ENCODE data around the gene CDC42BPA. TPM values are rescaled to one million over a fixed set of nuclear protein-coding genes. Genes with fewer than 3 reads are reported as not detected.
"Not testable (repeated sequence)": the region's sequence is repeated elsewhere in the genome, so short reads cannot be mapped to it uniquely, and the experiment has no call there.

The CDC42BPA gene
- total RNA-seq, 2 experiments from 2014 or later = 2.7 to 3.0 TPM

- Mint-ChIP-seq H3K4me3 (no peak overlapping the region), H3K36me3 (no peaks in the 10 kb centered on the region), H3K27ac (no peak overlapping the region), H3K27me3 (peaks cover 11% of the 10 kb centered on the region), H3K9me3 (no peaks in the 10 kb centered on the region), H3K4me1 (no peaks in the 10 kb centered on the region)
- DNase-seq = no peak
Observed at GRCh38 chr1:227175611-227176010, 142.7 kb downstream of the CDC42BPA start.

- H3K4me1 Mint-ChIP-seq = no peaks in the 10 kb centered on the region
- DNase-seq = no peak
- H3K27ac Mint-ChIP-seq = no peak overlapping the region
- no peaks in the 10 kb centered on the region for H3K36me3 Mint-ChIP-seq
- peaks cover 11% of the 10 kb centered on the region for H3K27me3 Mint-ChIP-seq
- H3K4me3 Mint-ChIP-seq = no peak overlapping the region
- no peaks in the 10 kb centered on the region for H3K9me3 Mint-ChIP-seq
Observed at GRCh38 chr1:227174164-227174563, 144.1 kb downstream of the CDC42BPA start.

DNA sequence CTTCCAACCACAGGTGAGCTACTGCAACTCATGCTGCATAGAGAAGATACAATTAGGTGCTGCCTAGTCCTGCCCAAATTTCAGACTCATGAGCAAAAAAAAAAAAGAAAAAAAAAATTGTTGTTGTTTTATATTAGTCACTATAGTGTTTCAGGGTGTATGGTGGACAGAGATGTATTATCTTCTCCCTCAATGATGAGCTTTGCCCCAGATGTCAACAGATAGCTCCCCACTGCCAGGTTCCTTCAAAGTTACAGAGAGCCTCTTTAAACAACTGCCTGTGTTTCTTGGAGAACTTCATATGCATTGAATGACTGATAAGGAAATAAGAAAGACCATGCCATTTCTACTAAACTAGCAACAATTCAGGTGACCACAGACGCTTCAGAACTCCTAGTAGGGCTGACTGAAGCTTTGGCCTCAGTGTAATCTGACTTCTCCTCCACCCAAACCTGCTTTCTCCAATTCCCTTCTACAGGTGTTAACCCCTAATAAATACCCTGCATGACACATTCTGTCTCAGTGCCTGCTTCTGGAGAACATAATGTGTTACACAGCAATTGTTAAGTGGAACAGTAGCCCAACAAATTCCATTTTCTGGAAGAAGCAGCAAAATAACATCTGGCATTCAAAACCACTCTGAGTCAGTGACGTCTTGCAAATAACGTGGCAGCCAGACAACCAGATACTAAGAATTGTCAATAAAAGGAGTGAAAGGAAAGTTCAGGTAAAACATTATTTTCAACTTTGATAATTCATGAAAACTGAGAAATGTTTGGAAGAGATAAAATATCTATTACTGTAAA, 147.7 kb downstream of the CDC42BPA start:
- peaks cover 7% of the 10 kb centered on the region for H3K27me3 Mint-ChIP-seq
- no peak overlapping the region for H3K4me3 Mint-ChIP-seq
- no peak overlapping the region for H3K27ac Mint-ChIP-seq
- no peaks in the 10 kb centered on the region for H3K9me3 Mint-ChIP-seq
- peaks cover 4% of the 10 kb centered on the region for H3K4me1 Mint-ChIP-seq
- DNase-seq = no peak
- H3K36me3 Mint-ChIP-seq = no peaks in the 10 kb centered on the region

DNA sequence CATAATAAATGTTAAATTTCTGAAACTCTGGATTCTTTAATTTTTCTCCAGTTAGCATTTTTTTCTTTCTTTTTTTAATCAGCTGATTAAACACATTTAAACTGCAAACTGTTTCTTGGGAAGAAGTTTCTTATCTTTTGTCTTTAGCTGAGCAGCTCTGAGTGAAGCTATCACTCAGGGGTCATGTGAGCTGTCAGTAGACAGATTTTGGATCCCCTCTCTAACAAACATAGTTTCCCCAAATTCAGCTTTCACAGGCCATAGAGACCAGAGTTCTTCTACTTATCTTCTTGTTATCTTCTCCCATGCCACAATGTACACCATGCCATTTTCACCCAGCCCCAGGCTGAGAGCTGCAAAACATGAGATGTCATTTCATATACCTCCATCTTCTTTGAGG, 148.9 kb downstream of the CDC42BPA start:
- Mint-ChIP-seq H3K9me3 (no peaks in the 10 kb centered on the region), H3K36me3 (no peaks in the 10 kb centered on the region), H3K27me3 (peaks cover 7% of the 10 kb centered on the region), H3K4me1 (peaks cover 4% of the 10 kb centered on the region), H3K27ac (no peak overlapping the region), H3K4me3 (no peak overlapping the region)
- no peak for DNase-seq

GRCh38 chr1:227167276-227168101, 150.8 kb downstream of the CDC42BPA start:
- Mint-ChIP-seq H3K36me3 (no peaks in the 10 kb centered on the region), H3K4me1 (peaks cover 4% of the 10 kb centered on the region), H3K27ac (no peak overlapping the region), H3K9me3 (no peaks in the 10 kb centered on the region), H3K4me3 (no peak overlapping the region), H3K27me3 (peaks cover 12% of the 10 kb centered on the region)
- DNase-seq = no peak

GRCh38 chr1:227166559-227166958, 151.7 kb downstream of the CDC42BPA start:
- Mint-ChIP-seq H3K4me3 (no peak overlapping the region), H3K9me3 (no peaks in the 10 kb centered on the region), H3K27ac (no peak overlapping the region), H3K36me3 (no peaks in the 10 kb centered on the region), H3K27me3 (peaks cover 5% of the 10 kb centered on the region), H3K4me1 (peaks cover 4% of the 10 kb centered on the region)
- DNase-seq = no peak

DNA sequence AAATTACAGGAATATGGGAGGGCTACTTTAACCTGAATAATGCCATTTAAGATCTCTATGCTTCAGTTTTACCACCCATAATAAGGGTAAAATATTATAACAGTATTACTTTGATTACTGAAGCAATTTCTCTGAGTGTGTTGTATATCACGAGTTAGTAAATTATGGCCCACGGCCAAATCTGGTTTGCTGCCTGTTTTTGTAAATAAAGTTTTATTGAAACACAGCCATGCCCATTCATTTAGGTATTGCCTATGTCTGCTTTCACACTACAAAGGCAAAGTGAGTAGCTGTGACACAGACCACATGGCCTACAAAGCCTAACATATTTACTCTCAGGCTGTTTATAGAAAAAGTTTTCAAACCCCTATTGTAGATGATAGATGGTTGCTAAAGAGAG, 156.8 kb downstream of the CDC42BPA start:
- Mint-ChIP-seq H3K36me3 (no peaks in the 10 kb centered on the region), H3K27me3 (peaks cover 8% of the 10 kb centered on the region), H3K9me3 (no peaks in the 10 kb centered on the region), H3K4me3 (no peak overlapping the region), H3K27ac (no peak overlapping the region), H3K4me1 (no peaks in the 10 kb centered on the region)
- no peak for DNase-seq

- Mint-ChIP-seq H3K9me3 (no peaks in the 10 kb centered on the region), H3K27me3 (peaks cover 3% of the 10 kb centered on the region), H3K4me3 (no peak overlapping the region), H3K4me1 (no peaks in the 10 kb centered on the region), H3K36me3 (no peaks in the 10 kb centered on the region), H3K27ac (no peak overlapping the region)
- DNase-seq = no peak
Observed at GRCh38 chr1:227156520-227156919, 161.8 kb downstream of the CDC42BPA start.

DNA sequence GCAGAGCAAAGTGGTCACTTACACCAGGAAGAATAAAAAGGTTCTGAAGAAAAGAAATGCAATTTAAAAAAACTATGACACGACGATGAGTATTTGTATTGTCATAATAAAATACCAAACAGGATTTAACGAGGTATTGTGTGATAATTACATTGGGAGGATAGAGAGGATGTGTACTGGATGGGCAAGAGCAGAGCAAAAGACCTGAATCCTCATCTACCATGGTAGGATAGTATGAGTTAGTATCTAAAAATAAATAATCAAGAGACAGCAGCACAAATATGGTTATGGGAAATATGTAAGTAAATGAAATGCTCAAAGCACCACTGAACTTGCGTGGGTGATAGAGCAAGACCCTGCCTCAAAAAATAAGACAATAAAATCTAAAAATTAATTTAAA, 162.6 kb downstream of the CDC42BPA start:
- no peaks in the 10 kb centered on the region for H3K4me1 Mint-ChIP-seq
- no peak overlapping the region for H3K27ac Mint-ChIP-seq
- H3K4me3 Mint-ChIP-seq = no peak overlapping the region
- no peaks in the 10 kb centered on the region for H3K36me3 Mint-ChIP-seq
- no peaks in the 10 kb centered on the region for H3K9me3 Mint-ChIP-seq
- no peak for DNase-seq
- H3K27me3 Mint-ChIP-seq = peaks cover 3% of the 10 kb centered on the region

- no peak overlapping the region for H3K27ac Mint-ChIP-seq
- no peak for DNase-seq
- H3K36me3 Mint-ChIP-seq = no peaks in the 10 kb centered on the region
- no peak overlapping the region for H3K4me3 Mint-ChIP-seq
- H3K4me1 Mint-ChIP-seq = no peaks in the 10 kb centered on the region
- H3K27me3 Mint-ChIP-seq = peaks cover 3% of the 10 kb centered on the region
- no peaks in the 10 kb centered on the region for H3K9me3 Mint-ChIP-seq
Observed at GRCh38 chr1:227155004-227155403, 163.3 kb downstream of the CDC42BPA start.

DNA sequence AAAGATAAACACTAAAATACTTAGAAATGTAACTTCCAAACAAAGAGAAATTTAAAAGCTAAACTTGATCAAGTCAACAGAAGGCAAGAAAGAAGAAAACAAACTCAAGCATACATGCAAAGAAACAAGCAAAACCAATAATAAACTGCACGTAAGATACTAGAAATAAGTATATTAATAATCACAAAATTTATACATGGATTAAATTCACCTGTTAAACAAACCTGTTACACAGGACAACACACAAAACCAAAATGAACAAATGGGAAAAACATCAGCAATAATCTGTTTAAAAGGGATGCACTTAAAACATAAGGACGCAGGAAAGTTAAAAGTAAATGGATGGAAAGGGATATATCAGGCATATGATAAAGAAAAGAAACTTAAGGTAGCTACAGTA, 165.8 kb downstream of the CDC42BPA start:
- no peaks in the 10 kb centered on the region for H3K36me3 Mint-ChIP-seq

GRCh38 chr1:227140376-227140775, 177.9 kb downstream of the CDC42BPA start:
- no peak for DNase-seq
- Mint-ChIP-seq H3K27me3 (no peaks in the 10 kb centered on the region), H3K9me3 (no peaks in the 10 kb centered on the region)

More for the DNA sequence above, 165.8 kb downstream of the CDC42BPA start:
- Mint-ChIP-seq H3K27ac (no peak overlapping the region), H3K9me3 (no peaks in the 10 kb centered on the region), H3K4me1 (no peaks in the 10 kb centered on the region), H3K4me3 (no peak overlapping the region), H3K27me3 (peaks cover 9% of the 10 kb centered on the region)
- no peak for DNase-seq

GRCh38 chr1:227136210-227136820, 182.0 kb downstream of the CDC42BPA start:
- H3K27me3 Mint-ChIP-seq = peaks cover 2% of the 10 kb centered on the region
- no peak for DNase-seq
- H3K4me3 Mint-ChIP-seq = no peak overlapping the region
- H3K4me1 Mint-ChIP-seq = no peaks in the 10 kb centered on the region
- no peak overlapping the region for H3K27ac Mint-ChIP-seq
- H3K9me3 Mint-ChIP-seq = no peaks in the 10 kb centered on the region
- H3K36me3 Mint-ChIP-seq = no peaks in the 10 kb centered on the region

More at GRCh38 chr1:227140376-227140775, 177.9 kb downstream of the CDC42BPA start:
- Mint-ChIP-seq H3K4me1 (no peaks in the 10 kb centered on the region), H3K36me3 (no peaks in the 10 kb centered on the region), H3K27ac (no peak overlapping the region), H3K4me3 (no peak overlapping the region)

GRCh38 chr1:227134686-227135314, 183.5 kb downstream of the CDC42BPA start:
- Mint-ChIP-seq H3K27ac (no peak overlapping the region), H3K4me1 (no peaks in the 10 kb centered on the region), H3K4me3 (no peak overlapping the region), H3K36me3 (no peaks in the 10 kb centered on the region), H3K9me3 (no peaks in the 10 kb centered on the region), H3K27me3 (peaks cover 6% of the 10 kb centered on the region)
- no peak for DNase-seq

DNA sequence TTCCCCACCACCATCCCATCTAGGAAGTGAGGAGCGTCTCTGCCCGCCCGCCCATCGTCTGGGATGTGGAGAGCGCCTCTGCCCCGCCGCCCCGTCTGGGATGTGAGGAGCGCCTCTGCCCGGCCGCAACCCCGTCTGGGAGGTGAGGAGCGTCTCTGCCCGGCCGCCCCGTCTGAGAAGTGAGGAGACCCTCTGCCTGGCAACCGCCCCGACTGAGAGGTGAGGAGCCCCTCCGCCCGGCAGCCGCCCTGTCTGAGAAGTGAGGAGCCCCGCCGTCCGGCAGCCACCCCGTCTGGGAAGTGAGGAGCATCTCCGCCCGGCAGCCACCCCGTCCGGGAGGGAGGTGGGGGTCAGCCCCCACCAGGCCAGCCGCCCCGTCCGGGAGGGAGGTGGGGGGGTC, 185.6 kb downstream of the CDC42BPA start:
- DNase-seq, H3K4me1 Mint-ChIP-seq, H3K27me3 Mint-ChIP-seq, H3K9me3 Mint-ChIP-seq, H3K4me3 Mint-ChIP-seq, H3K36me3 Mint-ChIP-seq, H3K27ac Mint-ChIP-seq: not testable (repeated sequence)

All from activated naive CD8-positive, alpha-beta T cell treated with anti-CD3 and anti-CD28 coated beads for 36 hours (primary cell).